Prostate gland (tissue), 2 donors: Measurements from ENCODE around the gene MRPL1.

ENCODE experiments used
- CTCF ChIP-seq, 4 experiments: fragments of 200-600 bp in 2 of 4; fragments of 450-650 bp in 2 of 4; sonication (generic) in 2 of 4; IDR thresholded peaks; 1 replicate in 3 of 4; 2 replicates in 1 of 4; pipeline ENCODE4 v1.5.1; 2016 to 2019; ENCODE audit warnings: antibody characterized with exemption in 4 of 4, mild to moderate bottlenecking in 2 of 4, moderate library complexity in 2 of 4
- POLR2A ChIP-seq: fragments of 450-650 bp; IDR thresholded peaks from one replicate; pipeline ENCODE4 v1.6.1; 2016; ENCODE audit warnings: antibody characterized with exemption, mild to moderate bottlenecking
- POLR2AphosphoS5 ChIP-seq: sonication (generic); formaldehyde crosslinking; IDR thresholded peaks from one replicate; pipeline ENCODE4 v1.6.1; 2017; ENCODE audit warnings: antibody characterized with exemption

- no peak for TF ChIP-seq CTCF (IDR thresholded peaks at IDR 0.05)
- TF ChIP-seq POLR2AphosphoS5: no peak
- TF ChIP-seq POLR2A: no peak
Measured at GRCh38 chr4:77996076-77996475, 133.4 kb downstream of the MRPL1 start.
